Measurements from ENCODE around the gene TECTA. TPM values are rescaled to one million over a fixed set of nuclear protein-coding genes. Genes with fewer than 3 reads are reported as not detected.

TECTA gene
- total and polyA plus RNA-seq, 2 donors (not counting 1 experiment from before 2014, with no cell fraction given) = 0.30 to 0.33 TPM

DNA sequence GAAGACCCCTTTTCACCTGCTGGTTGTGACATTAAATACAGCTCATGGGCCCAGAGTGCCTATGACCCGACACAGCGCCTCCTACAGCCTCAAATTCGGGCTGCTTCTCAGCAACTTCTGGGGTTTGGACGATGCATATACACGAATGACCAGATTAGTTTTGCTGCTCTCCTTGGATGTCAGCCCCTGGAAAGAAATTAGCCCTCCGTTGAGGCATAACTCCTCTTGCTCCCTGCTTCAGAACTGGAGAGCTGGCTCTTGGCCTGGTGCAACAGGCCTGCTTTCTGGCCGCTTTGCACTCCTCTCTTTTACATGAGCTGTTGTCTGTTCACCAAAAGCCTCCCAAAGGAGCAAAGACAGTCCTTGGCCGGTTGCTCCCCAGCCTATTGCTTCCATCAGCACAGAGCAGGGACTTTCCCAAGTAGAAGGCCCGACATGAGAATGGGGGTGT, 3.3 kb downstream of the TECTA start:
- no peaks in the 10 kb centered on the region for H3K36me3 ChIP-seq (ENCODE audit: control insufficient read depth, insufficient read depth, low read length)
- H4K20me1 ChIP-seq (ENCODE audit: control insufficient read depth, extremely low read depth, insufficient read depth, low read length) = no peaks in the 10 kb centered on the region
- TF ChIP-seq, protein P1, sequence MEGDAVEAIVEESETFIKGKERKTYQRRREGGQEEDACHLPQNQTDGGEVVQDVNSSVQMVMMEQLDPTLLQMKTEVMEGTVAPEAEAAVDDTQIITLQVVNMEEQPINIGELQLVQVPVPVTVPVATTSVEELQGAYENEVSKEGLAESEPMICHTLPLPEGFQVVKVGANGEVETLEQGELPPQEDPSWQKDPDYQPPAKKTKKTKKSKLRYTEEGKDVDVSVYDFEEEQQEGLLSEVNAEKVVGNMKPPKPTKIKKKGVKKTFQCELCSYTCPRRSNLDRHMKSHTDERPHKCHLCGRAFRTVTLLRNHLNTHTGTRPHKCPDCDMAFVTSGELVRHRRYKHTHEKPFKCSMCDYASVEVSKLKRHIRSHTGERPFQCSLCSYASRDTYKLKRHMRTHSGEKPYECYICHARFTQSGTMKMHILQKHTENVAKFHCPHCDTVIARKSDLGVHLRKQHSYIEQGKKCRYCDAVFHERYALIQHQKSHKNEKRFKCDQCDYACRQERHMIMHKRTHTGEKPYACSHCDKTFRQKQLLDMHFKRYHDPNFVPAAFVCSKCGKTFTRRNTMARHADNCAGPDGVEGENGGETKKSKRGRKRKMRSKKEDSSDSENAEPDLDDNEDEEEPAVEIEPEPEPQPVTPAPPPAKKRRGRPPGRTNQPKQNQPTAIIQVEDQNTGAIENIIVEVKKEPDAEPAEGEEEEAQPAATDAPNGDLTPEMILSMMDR (conservative IDR thresholded peaks at IDR 0.05 in 1 of 2, IDR thresholded peaks at IDR 0.05 in 1 of 2; ENCODE audit: low read depth in 1 of 2, low read length in 2 of 2) = no peak
- TF ChIP-seq EZH2 (IDR thresholded peaks at IDR 0.05; ENCODE audit: low read length, missing control alignments) = no peak
- H3K4me2 ChIP-seq (ENCODE audit: extremely low read depth, insufficient read depth, low read length) = no peak overlapping the region
- no peak overlapping the region for H2AFZ ChIP-seq (ENCODE audit: low read length)
- H3K4me1 ChIP-seq (ENCODE audit: control insufficient read depth, extremely low read depth, insufficient read depth, low read length) = no peaks in the 10 kb centered on the region
- H3K4me3 ChIP-seq (replicated peaks in 1 of 4; ENCODE audit: control extremely low read depth in 1 of 4, insufficient read depth in 1 of 4, low read depth in 3 of 4, low read length in 4 of 4) = no peak overlapping the region
- H3K79me2 ChIP-seq (ENCODE audit: control insufficient read depth, insufficient read depth, low read length) = no peaks in the 10 kb centered on the region
- no peak overlapping the region for H3K27ac ChIP-seq (ENCODE audit: insufficient read depth, low read length)
- H3K9ac ChIP-seq (ENCODE audit: insufficient read depth, low read length) = no peak overlapping the region
- no peaks in the 10 kb centered on the region for H3K27me3 ChIP-seq (ENCODE audit: control insufficient read depth, insufficient read depth, low read length)
- DNase-seq (ENCODE audit: low read depth in 2 of 2) = no peak
- no peaks in the 10 kb centered on the region for H3K9me3 ChIP-seq (ENCODE audit: control insufficient read depth, insufficient read depth, low read depth, low read length)

DNA sequence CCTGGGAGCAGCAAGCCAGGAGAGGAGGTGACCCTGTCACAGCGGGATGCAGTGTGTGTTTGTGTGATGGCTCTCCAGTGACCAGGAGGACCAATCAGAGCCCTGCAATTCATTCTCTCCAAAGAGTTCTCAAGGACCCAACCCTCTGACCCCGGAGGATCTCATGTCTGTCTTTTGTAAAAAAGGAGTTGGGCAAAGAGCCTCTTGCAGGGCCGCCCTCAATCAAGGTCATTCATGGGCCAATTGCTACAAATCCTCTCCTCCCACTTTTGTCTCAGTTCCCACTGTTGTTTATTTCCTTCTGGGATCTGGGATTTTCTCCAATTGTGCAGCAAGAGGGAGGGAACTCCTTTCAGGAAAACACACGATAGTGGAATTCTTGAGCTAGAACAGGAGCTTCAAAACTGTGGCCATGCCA, 4.0 kb downstream of the TECTA start:
- Histone ChIP-seq H4K20me1 (ENCODE audit: control insufficient read depth, extremely low read depth, insufficient read depth, low read length) (no peaks in the 10 kb centered on the region), H3K4me3 (replicated peaks in 1 of 4; ENCODE audit: control extremely low read depth in 1 of 4, insufficient read depth in 1 of 4, low read depth in 3 of 4, low read length in 4 of 4) (no peak overlapping the region), H3K9me3 (ENCODE audit: control insufficient read depth, insufficient read depth, low read depth, low read length) (no peaks in the 10 kb centered on the region), H3K27me3 (ENCODE audit: control insufficient read depth, insufficient read depth, low read length) (no peaks in the 10 kb centered on the region), H2AFZ (ENCODE audit: low read length) (no peak overlapping the region), H3K79me2 (ENCODE audit: control insufficient read depth, insufficient read depth, low read length) (no peaks in the 10 kb centered on the region), H3K4me2 (ENCODE audit: extremely low read depth, insufficient read depth, low read length) (no peak overlapping the region), H3K36me3 (ENCODE audit: control insufficient read depth, insufficient read depth, low read length) (no peaks in the 10 kb centered on the region), H3K9ac (ENCODE audit: insufficient read depth, low read length) (no peak overlapping the region), H3K4me1 (ENCODE audit: control insufficient read depth, extremely low read depth, insufficient read depth, low read length) (no peaks in the 10 kb centered on the region), H3K27ac (ENCODE audit: insufficient read depth, low read length) (no peak overlapping the region)
- peak in 1 of 2 donors; percentile 70 for DNase-seq (ENCODE audit: low read depth in 2 of 2)
- TF ChIP-seq, protein P1 (conservative IDR thresholded peaks at IDR 0.05 in 1 of 2, IDR thresholded peaks at IDR 0.05 in 1 of 2; ENCODE audit: low read depth in 1 of 2, low read length in 2 of 2) = no peak
- no peak for TF ChIP-seq EZH2 (IDR thresholded peaks at IDR 0.05; ENCODE audit: low read length, missing control alignments)

- H2AFZ ChIP-seq (ENCODE audit: low read length) = no peak overlapping the region
- no peak overlapping the region for H3K9ac ChIP-seq (ENCODE audit: insufficient read depth, low read length)
- no peaks in the 10 kb centered on the region for H3K27me3 ChIP-seq (ENCODE audit: control insufficient read depth, insufficient read depth, low read length)
- no peak for DNase-seq (ENCODE audit: low read depth in 2 of 2)
- H4K20me1 ChIP-seq (ENCODE audit: control insufficient read depth, extremely low read depth, insufficient read depth, low read length) = no peaks in the 10 kb centered on the region
- H3K79me2 ChIP-seq (ENCODE audit: control insufficient read depth, insufficient read depth, low read length) = no peaks in the 10 kb centered on the region
- no peak for TF ChIP-seq EZH2 (IDR thresholded peaks at IDR 0.05; ENCODE audit: low read length, missing control alignments)
- no peaks in the 10 kb centered on the region for H3K9me3 ChIP-seq (ENCODE audit: control insufficient read depth, insufficient read depth, low read depth, low read length)
- H3K27ac ChIP-seq (ENCODE audit: insufficient read depth, low read length) = no peak overlapping the region
- no peak overlapping the region for H3K4me2 ChIP-seq (ENCODE audit: extremely low read depth, insufficient read depth, low read length)
- no peaks in the 10 kb centered on the region for H3K4me1 ChIP-seq (ENCODE audit: control insufficient read depth, extremely low read depth, insufficient read depth, low read length)
- H3K4me3 ChIP-seq (replicated peaks in 1 of 4; ENCODE audit: control extremely low read depth in 1 of 4, insufficient read depth in 1 of 4, low read depth in 3 of 4, low read length in 4 of 4) = no peak overlapping the region
- no peaks in the 10 kb centered on the region for H3K36me3 ChIP-seq (ENCODE audit: control insufficient read depth, insufficient read depth, low read length)
Measured at GRCh38 chr11:121105481-121106195, 4.6 kb downstream of the TECTA start.
